BJ (cell line): Measurements from ENCODE around the gene PDXK. TPM values are rescaled to one million over a fixed set of nuclear protein-coding genes. Genes with fewer than 3 reads are reported as not detected.

ENCODE experiments used
- CTCF ChIA-PET: fragments of 350-600 bp; formaldehyde crosslinking; extraction: SDS; loops from one replicate; lab custom pipeline; 2021; ENCODE audit warnings: antibody characterized with exemption, inconsistent platforms; lab: Yijun Ruan, JAX
- POLR2A ChIA-PET: fragments of 300-600 bp; sonication (Branson Sonifier 250); formaldehyde crosslinking; extraction: SDS; loops from one replicate; lab custom pipeline; 2021; ENCODE audit warnings: antibody characterized with exemption; lab: Charles Lee
- DNase-seq: peaks from one replicate; pipeline ENCODE4 v3.0.0-alpha.2; 2011; ENCODE audit warnings: low read depth
- H3K27me3 ChIP-seq: 2 replicates; pipeline ENCODE4 v1.6.0; 2011; ENCODE audit warnings: low read length; ENCODE audit not compliant: control insufficient read depth, insufficient read depth
- H3K36me3 ChIP-seq: 2 replicates; pipeline ENCODE4 v1.5.1; 2011; ENCODE audit warnings: low read length; ENCODE audit not compliant: control insufficient read depth, insufficient read depth
- H3K4me3 ChIP-seq: 2 replicates; pipeline ENCODE4 v1.5.1; 2011; ENCODE audit warnings: low read depth, mild to moderate bottlenecking, control low read depth, low read length
- CTCF ChIP-seq: IDR thresholded peaks from 2 replicates; pipeline ENCODE4 v1.5.1; 2011; ENCODE audit warnings: low read depth, mild to moderate bottlenecking, control low read depth, inconsistent platforms, low read length, moderate library complexity; ENCODE audit not compliant: insufficient read depth
- polyA plus RNA-seq: library from polyadenylated mRNA; depleted of rRNA; stranded (reverse); fragments of >200 nt; gene quantifications from 2 replicates; pipeline ENCODE4 v1.2.3, GENCODE V29; 2011

PDXK gene
- polyA plus RNA-seq, 1 experiment, result 192 TPM

- TF ChIP-seq CTCF, result no peak
- CTCF ChIA-PET, result no interaction called here
- no peak for DNase-seq
- peaks cover 27% of the 10 kb centered on the region for H3K36me3 ChIP-seq
- H3K4me3 ChIP-seq, result no peak overlapping the region
- POLR2A ChIA-PET, result no interaction called here
- no peaks in the 10 kb centered on the region for H3K27me3 ChIP-seq
Observed at GRCh38 chr21:43740497-43741156, 21.7 kb downstream of the PDXK start.

DNA sequence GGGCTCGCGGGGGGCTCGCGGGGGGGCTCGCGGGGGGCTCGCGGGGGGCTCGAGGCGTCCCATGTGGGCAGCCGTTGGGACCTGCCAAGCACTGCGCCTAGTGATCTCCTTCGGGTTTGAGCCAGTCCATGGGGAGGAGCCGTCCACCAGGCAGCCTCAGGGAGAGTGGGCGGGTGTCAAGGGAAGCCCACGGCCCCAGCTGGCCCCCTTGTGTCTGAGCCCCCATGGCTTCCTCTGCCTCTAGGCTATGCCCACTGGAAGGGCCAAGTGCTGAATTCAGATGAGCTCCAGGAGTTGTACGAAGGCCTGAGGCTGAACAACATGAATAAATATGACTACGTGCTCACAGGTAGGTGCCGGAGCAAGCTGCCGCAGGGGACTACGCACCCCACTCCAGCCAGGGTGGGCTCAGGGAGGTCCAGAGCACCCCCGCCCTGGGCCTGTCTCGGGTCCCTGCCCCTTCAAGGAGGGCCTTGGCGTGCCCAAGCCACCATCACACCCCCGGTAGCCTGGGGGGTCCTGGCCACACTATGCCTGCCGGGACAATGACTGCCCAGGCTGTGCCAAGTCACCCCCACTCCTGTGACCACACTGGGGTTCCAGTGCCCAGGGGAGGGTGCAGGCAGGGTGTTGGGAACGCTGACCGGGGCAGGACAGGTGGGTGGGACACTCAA, 22.6 kb downstream of the PDXK start:
- Histone ChIP-seq H3K36me3 (peaks cover 32% of the 10 kb centered on the region), H3K4me3 (no peak overlapping the region), H3K27me3 (no peaks in the 10 kb centered on the region)
- POLR2A ChIA-PET, result no interaction called here
- no peak for DNase-seq
- CTCF ChIA-PET, result no interaction called here
- TF ChIP-seq CTCF, result no peak

DNA sequence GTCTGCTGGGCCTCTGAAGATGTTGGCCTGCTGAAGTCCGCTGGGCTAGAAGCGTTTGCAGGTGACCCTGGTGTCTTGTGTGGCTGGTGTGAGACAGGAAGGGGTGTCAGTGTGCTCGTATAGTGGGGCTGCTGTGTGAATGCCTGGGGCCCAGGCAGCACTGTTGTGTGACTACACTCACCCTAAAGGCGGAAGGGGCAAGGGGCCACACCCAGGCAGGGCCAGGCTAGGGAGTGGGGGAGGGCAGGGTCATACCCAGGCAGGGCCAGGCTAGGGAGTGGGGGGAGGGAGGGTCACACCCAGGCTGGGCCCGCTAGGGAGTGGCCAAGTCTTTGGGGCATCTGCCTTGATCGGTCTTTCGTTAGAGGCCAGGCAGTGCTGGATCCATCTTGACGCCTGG, 25.0 kb downstream of the PDXK start:
- Histone ChIP-seq H3K4me3 (no peak overlapping the region), H3K27me3 (no peaks in the 10 kb centered on the region), H3K36me3 (peaks cover 39% of the 10 kb centered on the region)
- TF ChIP-seq CTCF, result no peak
- ChIA-PET POLR2A (no interaction called here), CTCF (no interaction called here)
- DNase-seq, result no peak

DNA sequence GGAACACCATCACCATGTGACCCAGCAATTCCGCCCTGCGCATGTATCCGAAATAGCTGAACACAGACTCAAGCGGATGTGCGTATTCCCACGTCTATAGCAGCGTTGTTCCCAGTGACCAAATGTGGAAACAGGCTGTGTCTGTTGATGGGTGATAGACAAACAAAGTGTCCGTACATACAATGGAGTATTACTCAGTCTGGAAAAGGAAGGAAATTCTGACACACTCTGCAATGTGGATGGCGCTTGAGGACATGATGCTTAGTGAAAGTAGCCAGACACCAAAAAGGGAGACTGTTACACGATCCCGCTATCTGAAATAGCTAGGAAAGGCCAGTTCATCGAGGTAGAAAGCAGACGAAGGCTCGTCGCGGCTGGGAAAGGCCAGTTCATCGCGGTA, 25.8 kb downstream of the PDXK start:
- H3K36me3 ChIP-seq, result peaks cover 44% of the 10 kb centered on the region
- H3K27me3 ChIP-seq, result no peaks in the 10 kb centered on the region
- ChIA-PET CTCF (no interaction called here), POLR2A (no interaction called here)
- DNase-seq, result no peak
- no peak overlapping the region for H3K4me3 ChIP-seq
- TF ChIP-seq CTCF, result no peak

- ChIA-PET POLR2A (no interaction called here), CTCF (interaction anchor here (0.7 kb wide), 1 partner anchor 12 kb away, joined by 3 read pairs; no protein-coding TSS in a partner anchor)
- peaks cover 49% of the 10 kb centered on the region for H3K36me3 ChIP-seq
- TF ChIP-seq CTCF, result no peak
- DNase-seq, result no peak
- H3K27me3 ChIP-seq, result no peaks in the 10 kb centered on the region
- no peak overlapping the region for H3K4me3 ChIP-seq
Observed at GRCh38 chr21:43745772-43746517, 27.0 kb downstream of the PDXK start.
